Sciatic nerve (tissue), 2 donors: ENCODE results near the gene TIMM29. TPM values are rescaled to one million over a fixed set of nuclear protein-coding genes. Genes with fewer than 3 reads are reported as not detected.
A peak's percentile ranks its signal among the peaks of the same experiment; 100 is the strongest.

Experiments
- ATAC-seq: fragments of 200-7000 bp; cut with Tn5 transposase; one replicate; pipeline ENCODE4 v1.9.1; 2020; ENCODE audit warnings: mild to moderate bottlenecking, moderate library complexity
- DNase-seq: peaks from one replicate; pipeline ENCODE4 v3.0.0-alpha.2; 2020; ENCODE audit warnings: low spot score
- intact Hi-C: fragments of 100-400 bp; cut with DNase I; formaldehyde crosslinking; loops from one replicate; pipeline ENCODE4 v1.14.2; 2022
- total RNA-seq: library from RNA; stranded (reverse); fragmentation: NEBNext Ultra II Directional; extraction: Animal tissue kit (Norgen Biotek cat#: 25700); gene quantifications from one replicate; pipeline ENCODE4 v1.2.1, GENCODE V29; 2021
- donor health status: DM: no; HTN: no; CAD: no.
- donor health status: DM: no; HTN: no; CAD: no.

The TIMM29 gene
- total RNA-seq, 1 donor from 2014 or later, result 14.4 TPM

- DNase-seq, result no peak
- intact Hi-C loops, result no loop called here
- ATAC-seq, result no peak
Observed at GRCh38 chr19:10908380-10908960, 20.1 kb upstream of the TIMM29 start.

- ATAC-seq (no peak), DNase-seq (no peak)
- intact Hi-C loops, result no loop called here
Observed at GRCh38 chr19:10911579-10912363, 16.8 kb upstream of the TIMM29 start.

GRCh38 chr19:10912619-10913018, 16.0 kb upstream of the TIMM29 start:
- intact Hi-C loops, result no loop called here
- ATAC-seq, result no peak
- no peak for DNase-seq

GRCh38 chr19:10913716-10914340, 14.8 kb upstream of the TIMM29 start:
- no peak for ATAC-seq
- intact Hi-C loops, result no loop called here
- no peak for DNase-seq

- peak; percentile 81 for ATAC-seq
- DNase-seq, result no peak
- intact Hi-C loops, result no loop called here
Observed at GRCh38 chr19:10915130-10916091, 13.2 kb upstream of the TIMM29 start.

GRCh38 chr19:10916602-10917001, 12.0 kb upstream of the TIMM29 start:
- intact Hi-C loops, result no loop called here
- no peak for ATAC-seq
- no peak for DNase-seq

- DNase-seq, result no peak
- intact Hi-C loops, result no loop called here
- ATAC-seq, result no peak
Observed at GRCh38 chr19:10918359-10918758, 10.3 kb upstream of the TIMM29 start.

GRCh38 chr19:10919352-10920287, 9.0 kb upstream of the TIMM29 start:
- no peak for ATAC-seq
- DNase-seq, result no peak
- intact Hi-C loops, result loop anchor here (10.0 kb wide), 1 partner anchor 45 kb away; the partner anchor contains the start of gene CARM1

GRCh38 chr19:10920288-10920655, 8.3 kb upstream of the TIMM29 start:
- no peak for DNase-seq
- intact Hi-C loops, result loop anchor here (10.0 kb wide), 1 partner anchor 45 kb away; the partner anchor contains the start of gene CARM1
- no peak for ATAC-seq

- intact Hi-C loops, result loop anchor here (10.0 kb wide), 1 partner anchor 46 kb away; the partner anchor contains the start of gene CARM1
- DNase-seq, result no peak
- ATAC-seq, result peak; percentile 11
Observed at GRCh38 chr19:10920781-10921180, 7.8 kb upstream of the TIMM29 start.

GRCh38 chr19:10921199-10921909, 7.3 kb upstream of the TIMM29 start:
- intact Hi-C loops, result loop anchor here (10.0 kb wide), 1 partner anchor 47 kb away; the partner anchor contains the start of gene CARM1
- DNase-seq, result no peak
- ATAC-seq, result peak; percentile 16

- intact Hi-C loops, result loop anchor here (10.0 kb wide), 1 partner anchor 47 kb away; the partner anchor contains the start of gene CARM1
- no peak for ATAC-seq
- no peak for DNase-seq
Observed at GRCh38 chr19:10921910-10922637, 6.5 kb upstream of the TIMM29 start.

- no peak for ATAC-seq
- intact Hi-C loops, result loop anchor here (10.0 kb wide), 1 partner anchor 48 kb away; the partner anchor contains the start of gene CARM1
- DNase-seq, result no peak
Observed at GRCh38 chr19:10922638-10923014, 6.0 kb upstream of the TIMM29 start.

GRCh38 chr19:10923260-10924112, 5.1 kb upstream of the TIMM29 start:
- intact Hi-C loops, result loop anchor here (10.0 kb wide), 1 partner anchor 49 kb away; the partner anchor contains the start of gene CARM1
- ATAC-seq (no peak), DNase-seq (no peak)

- ATAC-seq (no peak), DNase-seq (no peak)
- intact Hi-C loops, result loop anchor here (10.0 kb wide), 1 partner anchor 50 kb away; the partner anchor contains the start of gene CARM1
Observed at GRCh38 chr19:10924597-10924996, 4.0 kb upstream of the TIMM29 start.
